ENCODE measurements around the gene TRUB2. TPM values are rescaled to one million over a fixed set of nuclear protein-coding genes. Genes with fewer than 3 reads are reported as not detected.

The TRUB2 gene
- total RNA-seq, 1 donor from 2014 or later = 27.8 TPM

DNA sequence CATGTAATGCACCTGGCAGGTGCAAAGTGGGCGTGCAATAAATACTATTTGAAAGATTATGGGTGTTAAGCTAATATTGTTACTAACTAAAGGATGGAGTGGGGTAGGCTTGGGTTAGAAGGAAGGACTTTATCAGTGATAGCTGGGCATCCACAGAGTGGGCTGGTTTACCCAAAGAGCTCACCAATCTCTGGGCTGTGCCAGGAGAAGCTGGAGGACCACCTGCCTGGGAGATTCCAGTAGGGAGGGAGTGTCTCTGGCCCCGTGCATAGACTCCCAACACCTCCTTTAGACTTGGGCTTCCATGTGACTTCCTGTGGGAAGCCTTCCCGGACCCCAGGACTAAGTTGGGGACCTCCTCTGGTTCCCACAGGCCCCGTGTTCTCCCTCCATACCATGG is 43.3 kb upstream of the TRUB2 start:
- no peak for DNase-seq (ENCODE audit: low spot score in 2 of 2, unreplicated experiment in 2 of 2)
- no peaks in the 10 kb centered on the region for H3K27me3 Mint-ChIP-seq (ENCODE audit: low read depth)
- H3K4me1 Mint-ChIP-seq = peaks cover 21% of the 10 kb centered on the region
- no peak for TF ChIP-seq CTCF (IDR thresholded peaks at IDR 0.05; ENCODE audit: unreplicated experiment)
- peak overlapping the region; percentile 54 for H3K4me3 Mint-ChIP-seq
- H3K9me3 Mint-ChIP-seq = no peaks in the 10 kb centered on the region
- no peaks in the 10 kb centered on the region for H3K36me3 Mint-ChIP-seq
- peak overlapping the region; percentile 83 for H3K27ac Mint-ChIP-seq

GRCh38 chr9:128362774-128363173 is 40.5 kb upstream of the TRUB2 start:
- Mint-ChIP-seq H3K36me3 (no peaks in the 10 kb centered on the region), H3K9me3 (no peaks in the 10 kb centered on the region), H3K27me3 (ENCODE audit: low read depth) (no peaks in the 10 kb centered on the region), H3K4me1 (peaks cover 15% of the 10 kb centered on the region), H3K4me3 (no peak overlapping the region), H3K27ac (no peak overlapping the region)
- TF ChIP-seq CTCF (IDR thresholded peaks at IDR 0.05; ENCODE audit: unreplicated experiment) = no peak
- no peak for DNase-seq (ENCODE audit: low spot score in 2 of 2, unreplicated experiment in 2 of 2)

DNA sequence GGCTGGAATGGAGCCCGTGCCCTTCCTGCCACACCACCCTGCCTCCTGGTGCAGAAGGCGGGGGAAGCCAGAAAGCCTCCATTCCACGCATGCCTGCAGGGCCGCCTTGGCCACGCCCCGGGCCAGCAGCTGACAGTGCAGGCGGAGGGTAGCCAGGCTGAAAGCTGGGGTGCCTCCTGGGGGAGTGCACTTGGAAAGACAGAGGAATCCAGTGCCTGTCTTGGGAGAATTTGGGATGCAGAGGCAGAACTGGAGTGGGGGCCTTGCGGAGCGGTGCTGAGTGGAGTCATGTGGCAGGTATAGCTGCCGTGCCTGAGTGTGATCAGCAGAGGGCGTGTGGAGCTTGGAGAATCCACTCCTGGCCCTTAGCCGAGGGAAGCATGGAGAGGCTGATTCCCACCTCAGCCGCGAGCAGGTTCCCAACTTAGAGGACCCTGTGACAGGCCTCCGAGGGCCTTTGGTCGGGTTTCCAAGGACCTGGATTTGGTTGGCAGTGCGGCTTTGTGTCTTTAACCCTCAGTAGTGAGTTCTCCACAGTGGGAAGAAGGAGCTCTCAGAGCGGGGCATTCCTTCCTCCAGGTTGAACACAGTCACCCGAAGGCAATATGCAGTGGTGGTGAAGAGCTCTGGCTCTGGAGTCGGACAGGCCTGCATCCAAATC is 39.9 kb upstream of the TRUB2 start:
- H3K4me3 Mint-ChIP-seq = peak overlapping the region; percentile 71
- H3K27me3 Mint-ChIP-seq (ENCODE audit: low read depth) = no peaks in the 10 kb centered on the region
- peak; percentile 63 to 82 for DNase-seq (ENCODE audit: low spot score in 2 of 2, unreplicated experiment in 2 of 2)
- peak; percentile 74 for TF ChIP-seq CTCF (IDR thresholded peaks at IDR 0.05; ENCODE audit: unreplicated experiment)
- H3K9me3 Mint-ChIP-seq = no peaks in the 10 kb centered on the region
- H3K36me3 Mint-ChIP-seq = no peaks in the 10 kb centered on the region
- peak overlapping the region; percentile 91 for H3K27ac Mint-ChIP-seq
- H3K4me1 Mint-ChIP-seq = peaks cover 15% of the 10 kb centered on the region

DNA sequence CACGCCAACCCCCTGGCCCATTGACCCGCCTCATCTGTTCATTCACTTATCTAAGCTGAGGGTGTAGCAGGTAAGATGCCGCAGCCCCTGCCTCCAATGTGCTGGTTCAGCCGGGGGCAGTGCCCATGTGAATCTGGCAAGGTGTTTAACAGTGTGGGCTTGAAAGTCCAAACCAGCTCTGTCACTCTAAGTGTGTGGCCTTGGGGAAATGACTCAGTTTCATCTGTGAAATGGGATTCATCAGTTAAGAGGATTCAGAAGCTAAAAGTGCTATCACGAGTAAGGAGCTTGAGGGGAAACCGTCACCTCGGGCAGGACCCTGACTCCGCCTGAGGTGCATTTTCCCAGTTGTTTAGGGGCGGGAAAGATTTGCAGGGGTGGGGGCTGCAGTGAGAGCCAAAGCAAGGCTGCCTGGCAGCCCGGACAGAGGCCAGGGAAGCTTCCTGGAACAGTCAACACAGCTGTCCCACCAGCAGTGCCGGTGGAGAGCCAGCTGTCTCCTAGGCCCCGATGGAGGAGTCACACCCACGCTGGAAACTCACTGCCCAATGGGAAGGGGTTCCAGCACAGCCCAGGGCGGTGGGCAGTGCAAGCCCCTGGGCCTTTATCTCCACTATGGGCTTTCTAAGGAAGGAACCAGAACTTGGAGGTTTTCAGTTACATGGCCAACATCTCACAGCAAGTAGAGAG is 39.2 kb upstream of the TRUB2 start:
- Mint-ChIP-seq H3K27me3 (ENCODE audit: low read depth) (no peaks in the 10 kb centered on the region), H3K9me3 (no peaks in the 10 kb centered on the region), H3K4me3 (peak overlapping the region; percentile 71), H3K27ac (peak overlapping the region; percentile 91), H3K36me3 (no peaks in the 10 kb centered on the region), H3K4me1 (peaks cover 15% of the 10 kb centered on the region)
- TF ChIP-seq CTCF (IDR thresholded peaks at IDR 0.05; ENCODE audit: unreplicated experiment) = no peak
- DNase-seq (ENCODE audit: low spot score in 2 of 2, unreplicated experiment in 2 of 2) = peak in 1 of 2 experiments; percentile 40

- Mint-ChIP-seq H3K27me3 (ENCODE audit: low read depth) (no peaks in the 10 kb centered on the region), H3K36me3 (peaks cover 4% of the 10 kb centered on the region), H3K4me3 (no peak overlapping the region), H3K27ac (peak overlapping the region; percentile 73), H3K9me3 (no peaks in the 10 kb centered on the region), H3K4me1 (peaks cover 15% of the 10 kb centered on the region)
- no peak for TF ChIP-seq CTCF (IDR thresholded peaks at IDR 0.05; ENCODE audit: unreplicated experiment)
- DNase-seq (ENCODE audit: low spot score in 2 of 2, unreplicated experiment in 2 of 2) = no peak
Observed at GRCh38 chr9:128360826-128361225, 38.6 kb upstream of the TRUB2 start.

Measured in mesothelial cell of epicardium (in vitro differentiated cells).